Renal cortical epithelial cell (primary cell): ENCODE data around the gene STX1A. TPM values are rescaled to one million over a fixed set of nuclear protein-coding genes. Genes with fewer than 3 reads are reported as not detected.

Source experiments
- DNase-seq: peaks from one replicate; pipeline ENCODE4 v3.0.0-alpha.2; 2011; ENCODE audit warnings: low read depth
- total RNA-seq: library from RNA; depleted of rRNA; stranded (reverse); fragments of >200 nt; gene quantifications from 2 replicates; pipeline ENCODE4 v1.2.3, GENCODE V29; 2014

Gene STX1A
- total RNA-seq, 1 donor from 2014 or later: 12.9 TPM

GRCh38 chr7:73707045-73707631 is 12.3 kb downstream of the STX1A start:
- peak; percentile 51 for DNase-seq

GRCh38 chr7:73706126-73707044 is 13.1 kb downstream of the STX1A start:
- DNase-seq: no peak

DNA sequence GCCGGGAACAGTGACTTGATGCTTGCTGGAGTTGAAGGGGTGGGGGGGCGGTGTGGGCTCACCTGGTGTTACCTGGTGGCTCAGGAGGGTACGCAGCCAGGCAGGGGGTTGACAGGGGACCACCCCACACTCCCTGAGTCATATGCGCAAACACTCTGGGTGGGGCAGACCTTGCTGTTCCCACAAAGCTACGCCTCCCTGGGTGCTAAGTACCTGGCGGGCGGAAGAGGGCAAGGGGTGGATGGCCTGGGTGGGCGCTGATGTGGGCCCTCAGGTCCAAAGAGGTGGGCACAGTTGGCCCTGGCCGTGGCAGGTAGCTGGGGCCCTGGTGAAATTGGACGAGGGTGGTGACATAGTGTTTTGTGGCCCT is 13.9 kb downstream of the STX1A start:
- no peak for DNase-seq

GRCh38 chr7:73704640-73705550 is 14.6 kb downstream of the STX1A start:
- DNase-seq: no peak

DNA sequence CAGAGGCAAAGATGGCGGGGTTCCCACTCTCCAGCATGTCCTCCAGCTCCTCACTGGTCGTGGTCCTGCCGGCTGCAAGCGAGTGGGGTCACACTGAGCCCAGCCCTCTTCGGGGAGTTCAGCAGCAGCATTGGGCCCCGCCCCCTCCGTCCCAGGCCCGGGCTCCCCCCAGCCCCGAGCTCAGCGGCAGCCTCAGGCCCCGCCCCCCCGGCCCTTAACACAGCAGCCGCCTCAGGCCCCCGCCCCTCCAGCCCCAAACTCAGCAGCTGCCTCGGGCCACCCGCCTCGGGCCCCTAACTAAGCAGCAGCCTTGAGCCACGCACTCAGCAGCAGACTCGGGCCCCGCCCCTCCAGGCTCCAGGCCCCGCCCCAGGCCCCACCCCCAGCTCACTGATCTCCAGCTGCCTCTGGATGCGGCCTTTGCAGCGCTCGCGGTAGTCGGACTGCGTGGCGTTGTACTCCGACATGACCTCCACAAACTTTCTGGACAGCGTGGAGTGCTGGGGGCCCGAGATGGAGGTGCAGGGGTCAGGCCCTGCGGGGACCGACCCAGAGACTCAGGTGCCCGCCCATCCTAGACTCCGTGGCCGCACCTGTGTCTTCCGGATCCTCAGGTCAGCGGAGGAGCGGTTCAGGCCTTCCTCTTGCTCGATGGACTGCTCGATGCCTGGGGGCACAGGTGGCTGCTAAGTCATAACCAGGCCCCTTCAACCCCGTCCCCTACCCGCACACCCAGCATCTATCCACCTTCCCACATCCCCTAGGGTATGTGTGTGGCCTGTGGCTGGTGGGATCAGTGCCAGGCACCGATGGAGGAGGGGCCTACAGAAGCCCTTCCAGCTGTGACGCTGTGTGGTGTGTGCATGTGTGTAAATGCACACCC is 15.5 kb downstream of the STX1A start:
- no peak for DNase-seq

DNA sequence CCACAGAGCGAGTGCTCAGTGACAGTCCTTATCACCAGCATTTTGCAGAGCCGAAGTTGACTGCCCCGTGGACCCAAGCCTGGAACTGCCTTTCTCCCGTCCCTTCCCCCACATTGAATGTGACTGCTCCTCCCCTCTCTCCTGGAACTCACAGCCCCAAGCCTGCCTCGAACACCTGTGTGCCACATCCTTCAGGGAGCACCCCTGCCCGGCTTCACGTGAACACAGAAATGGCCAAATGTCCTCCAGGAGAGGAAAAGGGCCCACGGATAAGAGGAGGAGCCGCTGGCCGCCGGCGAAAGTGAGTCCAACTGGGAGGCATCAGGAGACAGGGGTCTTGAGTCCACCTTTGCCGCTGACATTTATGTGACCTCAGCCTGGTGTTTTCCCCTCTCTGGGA is 16.2 kb downstream of the STX1A start:
- DNase-seq: no peak

- no peak for DNase-seq
Measured at GRCh38 chr7:73702665-73703064, 16.8 kb downstream of the STX1A start.

DNA sequence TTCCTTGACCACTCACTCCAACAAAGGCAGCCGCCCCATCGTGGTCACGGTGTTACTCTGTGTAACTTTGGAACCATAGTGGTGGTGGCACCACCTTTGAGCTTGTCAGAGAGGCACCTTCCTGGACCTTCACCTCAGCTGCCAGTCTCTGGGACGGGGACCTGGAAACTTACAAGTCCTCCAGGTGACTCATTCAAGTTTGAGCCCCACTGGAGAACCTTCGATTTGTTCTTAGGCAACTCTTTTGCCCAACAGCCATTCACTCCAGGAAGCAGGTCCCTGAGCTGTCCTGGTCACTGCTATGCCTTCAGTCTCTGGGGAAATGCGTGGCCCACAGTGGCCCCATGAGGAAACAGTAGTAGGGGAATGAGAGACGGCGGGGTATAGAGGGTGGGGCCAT is 17.2 kb downstream of the STX1A start:
- DNase-seq: no peak

- DNase-seq: peak; percentile 26
Measured at GRCh38 chr7:73701357-73701995, 18.0 kb downstream of the STX1A start.

- DNase-seq: no peak
Measured at GRCh38 chr7:73700581-73701134, 18.8 kb downstream of the STX1A start.

DNA sequence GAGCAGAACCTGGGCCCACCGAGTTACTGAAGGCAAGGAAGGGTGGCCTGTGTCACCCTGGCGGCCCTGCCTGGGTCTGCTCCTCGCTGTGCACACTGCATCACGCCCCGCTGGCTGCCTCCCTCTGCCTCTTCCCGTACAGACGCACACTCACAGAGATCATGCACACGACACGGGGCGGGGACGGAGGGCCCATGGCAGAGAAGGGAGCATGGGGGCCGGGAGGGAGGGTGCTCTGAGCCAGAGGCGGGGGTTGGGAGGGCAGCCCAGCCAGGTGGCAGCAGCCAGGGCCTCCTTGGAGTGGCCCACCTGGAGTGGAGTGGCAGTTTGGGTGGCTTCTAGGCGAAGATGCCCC is 19.4 kb downstream of the STX1A start:
- no peak for DNase-seq

DNA sequence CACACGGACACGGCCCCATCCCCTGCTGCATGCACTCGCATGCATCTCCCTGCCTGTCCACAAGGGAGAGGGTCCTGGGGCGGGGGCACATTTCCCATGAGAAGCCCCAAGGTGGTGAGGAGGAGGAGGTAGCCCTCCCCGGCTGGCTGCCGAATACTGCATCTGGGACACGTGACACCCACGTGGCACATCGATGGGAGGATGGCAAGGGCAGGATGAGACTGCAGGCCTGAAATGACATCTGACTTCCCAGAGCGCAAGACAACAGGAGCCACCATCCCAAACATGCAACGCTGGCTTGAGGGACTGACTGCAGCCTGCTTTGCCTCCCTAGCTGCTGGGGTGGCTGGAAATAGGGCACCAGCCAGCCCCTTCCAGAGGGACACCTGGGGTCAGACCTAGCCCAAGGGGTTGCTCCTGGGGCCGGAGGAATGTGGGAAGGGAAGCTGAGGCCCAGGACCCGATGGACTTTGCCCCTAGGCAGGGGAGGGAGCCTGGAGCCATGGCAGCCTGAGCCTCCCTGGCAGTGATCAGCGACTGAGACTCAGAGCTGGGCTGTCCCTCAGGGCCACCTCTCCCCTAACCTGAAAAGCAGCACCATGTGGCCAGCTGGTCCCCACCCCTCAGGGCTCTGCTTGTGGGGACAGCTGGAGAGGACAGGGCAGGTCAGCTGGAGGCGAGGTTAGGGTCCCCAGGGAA is 19.9 kb downstream of the STX1A start:
- DNase-seq: no peak

DNA sequence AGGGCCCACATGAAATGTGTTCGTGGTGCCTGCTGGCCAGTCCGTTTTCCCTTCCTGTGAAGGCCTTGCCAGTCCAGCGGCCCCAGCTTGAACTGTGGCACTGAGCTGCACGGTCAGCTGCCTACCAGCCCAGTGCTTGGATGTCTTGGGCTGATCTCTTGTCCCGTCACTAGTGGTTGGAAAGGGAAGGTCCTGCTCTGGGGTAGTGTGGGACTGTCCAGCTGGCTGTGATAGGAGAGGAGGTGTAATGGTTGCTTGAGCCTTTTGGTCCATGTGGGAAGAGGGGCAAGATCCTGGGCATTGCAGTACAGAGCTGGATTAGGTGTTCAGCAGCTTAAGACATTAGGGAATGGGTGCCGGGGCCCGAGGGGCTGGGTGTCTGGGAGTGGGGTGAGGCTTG is 21.1 kb downstream of the STX1A start:
- no peak for DNase-seq

DNA sequence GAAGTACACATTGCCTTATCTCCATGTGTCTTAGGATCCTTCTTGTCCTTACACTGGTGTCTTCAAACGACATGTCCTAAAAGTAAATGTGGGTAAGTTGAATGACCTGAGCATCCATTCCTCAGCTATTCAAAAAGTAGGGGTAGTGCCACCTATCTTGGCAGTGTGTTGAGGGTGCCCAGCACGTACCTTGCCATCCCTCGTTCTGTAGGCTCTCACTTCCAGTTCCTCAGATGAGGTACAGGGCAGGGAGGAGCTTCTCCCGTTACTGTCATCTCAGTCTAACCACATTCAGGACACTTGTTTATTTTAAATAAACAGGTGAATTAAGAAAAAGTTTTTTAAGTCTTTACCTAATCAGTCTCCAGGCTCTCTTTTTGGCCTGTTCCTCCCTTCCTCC is 23.1 kb downstream of the STX1A start:
- no peak for DNase-seq

DNA sequence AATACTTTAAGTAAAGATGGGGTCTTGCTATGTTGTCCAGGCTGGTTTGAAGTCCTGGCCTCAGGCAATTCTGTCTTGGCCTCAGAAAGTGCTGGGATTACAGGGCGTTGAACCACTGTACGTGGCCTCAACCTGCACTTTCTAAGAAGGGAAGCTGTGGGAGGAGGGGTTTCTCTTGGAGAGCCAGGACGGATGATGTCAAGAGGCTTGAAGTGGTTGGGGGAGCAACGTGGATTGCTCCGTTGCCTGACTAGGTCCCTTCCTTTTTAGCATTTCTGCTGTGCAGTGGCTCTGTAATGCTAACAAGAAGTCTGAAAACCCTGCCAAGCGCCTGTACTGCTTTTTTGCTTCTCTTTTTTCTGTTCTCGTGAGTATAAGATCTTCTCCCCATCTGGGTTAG is 28.8 kb downstream of the STX1A start:
- DNase-seq: no peak

DNA sequence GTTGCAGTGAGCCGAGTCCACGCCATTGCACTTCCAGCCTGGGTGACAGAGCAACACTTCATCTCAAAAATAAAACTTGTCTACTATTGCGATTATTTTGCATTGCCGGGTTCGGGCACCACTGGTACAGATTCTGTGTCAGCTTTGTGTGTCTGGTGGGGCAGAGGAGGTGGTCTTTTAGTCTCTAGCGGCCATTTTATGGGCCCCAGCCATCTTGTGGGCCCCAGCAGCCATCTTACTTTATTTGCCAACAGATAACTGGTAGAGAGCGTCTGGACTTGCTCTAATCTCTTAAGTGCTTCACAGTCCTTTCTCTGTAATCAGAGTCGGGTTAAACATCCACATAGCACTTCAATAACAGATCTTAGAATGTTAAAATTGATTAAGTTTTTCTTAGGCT is 31.2 kb downstream of the STX1A start:
- no peak for DNase-seq

DNA sequence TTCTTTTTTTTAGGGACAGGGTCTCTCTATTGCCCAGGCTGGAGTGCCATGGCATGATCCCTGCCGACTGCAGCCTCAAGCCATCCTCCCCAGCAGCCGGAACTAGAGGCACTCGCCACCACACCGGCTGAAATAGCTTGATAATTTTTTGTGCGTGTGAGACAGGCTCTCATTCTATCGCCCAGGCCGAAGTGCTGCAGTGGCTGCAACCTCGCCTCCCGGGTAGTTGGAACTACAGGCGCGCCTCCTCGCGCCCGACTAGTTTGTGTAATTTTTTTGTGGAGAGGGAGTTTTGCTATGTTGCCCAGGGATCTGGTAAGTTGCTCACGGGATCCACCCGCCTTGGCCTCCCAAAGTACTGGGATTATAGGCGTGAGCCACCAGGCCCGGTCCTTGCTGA is 34.2 kb downstream of the STX1A start:
- DNase-seq: no peak

- DNase-seq: peak; percentile 1
Measured at GRCh38 chr7:73683788-73684693, 35.4 kb downstream of the STX1A start.
